Nucleus accumbens (tissue), 56 donors: Measurements from ENCODE around the gene CRIM1.

Experiments
- DNase-seq, 56 donors: peaks; one replicate each; lab custom pipeline; 2025; lab: John Stamatoyannopoulos, UW

CRIM1 gene

DNA sequence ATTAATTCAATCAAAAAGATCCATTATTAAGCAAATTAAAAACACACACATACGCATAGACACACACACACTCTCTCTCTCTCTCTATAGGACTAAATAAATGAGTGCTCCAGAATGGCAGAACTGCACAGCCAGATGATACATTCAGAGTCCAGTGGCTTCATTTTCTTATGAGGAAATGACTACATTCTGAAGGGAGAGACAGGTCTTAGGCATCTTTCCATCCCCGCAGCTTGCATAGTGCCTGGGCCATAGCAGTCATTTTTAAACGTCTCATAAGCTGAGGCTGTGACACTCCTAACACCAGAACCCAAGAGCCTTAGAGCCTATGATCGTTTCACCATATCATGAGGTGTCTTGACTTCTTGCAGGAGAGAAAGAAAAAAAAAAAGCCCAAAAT is 211.3 kb downstream of the CRIM1 start:
- no peak for DNase-seq

DNA sequence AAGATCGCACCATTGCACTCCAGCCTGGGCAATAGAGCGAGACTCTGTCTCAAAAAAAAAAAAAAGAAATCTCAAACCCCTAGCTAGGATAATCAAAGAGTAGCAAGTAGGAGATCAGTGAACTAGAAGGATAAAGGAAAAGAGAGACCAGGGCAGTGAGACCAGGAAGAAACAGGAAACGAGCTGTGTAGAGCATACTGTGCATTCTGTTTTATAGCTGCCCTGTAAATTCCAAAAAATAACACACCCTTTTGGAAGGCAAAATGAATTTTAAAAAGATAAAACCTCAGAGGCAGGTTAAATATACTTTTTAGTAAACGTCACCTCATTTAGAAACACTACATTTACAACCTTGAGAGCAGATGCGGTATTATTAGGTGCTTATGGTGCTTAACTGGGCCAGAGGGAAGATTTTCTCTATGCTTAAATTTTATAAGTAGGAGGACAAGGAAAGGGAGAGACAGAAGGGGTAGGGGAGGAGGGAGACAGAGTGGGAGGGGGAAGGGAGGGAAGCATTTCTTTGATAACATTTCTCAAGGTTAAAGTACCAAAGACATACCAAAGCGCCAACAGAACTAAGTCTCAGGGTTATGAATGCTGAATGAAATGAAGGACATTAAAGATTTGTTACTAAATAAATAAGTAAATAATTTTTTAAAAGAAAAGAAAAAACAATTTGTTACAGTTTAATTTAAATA is 212.3 kb downstream of the CRIM1 start:
- DNase-seq, result no peak

DNA sequence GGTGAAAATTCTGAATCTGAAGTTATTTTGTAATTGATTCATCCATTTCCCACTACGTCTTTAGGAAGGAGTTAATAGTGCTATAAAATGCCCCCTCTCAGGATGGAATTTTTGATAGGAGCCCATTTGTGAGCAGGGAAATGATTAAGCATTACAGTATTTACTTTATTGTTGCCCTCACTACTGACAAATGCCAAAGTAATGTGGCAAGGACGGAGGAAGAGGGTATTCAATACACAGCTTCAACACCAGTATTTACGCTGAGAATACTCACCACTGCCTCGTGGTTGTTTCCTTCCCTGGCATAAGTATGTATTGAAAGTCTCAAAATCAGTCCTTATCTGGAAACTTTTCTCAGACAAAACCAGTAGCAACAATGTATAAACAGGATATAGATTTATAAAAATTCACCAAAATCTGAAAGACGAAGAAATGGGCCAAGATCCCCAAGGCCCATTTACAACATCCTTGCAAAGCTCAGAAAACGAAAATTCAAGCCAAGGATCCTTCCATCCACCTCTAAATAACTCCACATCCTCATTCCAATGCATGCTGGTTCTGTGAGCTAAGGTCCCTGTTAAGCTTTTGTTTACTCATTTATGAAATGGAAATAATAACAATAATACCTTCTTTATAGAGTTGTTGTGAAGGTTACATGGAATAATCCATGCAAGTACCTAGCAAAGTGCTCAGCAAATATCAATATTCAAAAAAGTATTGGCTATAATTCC is 213.1 kb downstream of the CRIM1 start:
- no peak for DNase-seq

- no peak for DNase-seq
Observed at GRCh38 chr2:36569267-36569856, 213.8 kb downstream of the CRIM1 start.

GRCh38 chr2:36570416-36570815 is 214.8 kb downstream of the CRIM1 start:
- no peak for DNase-seq

GRCh38 chr2:36572054-36572718 is 216.6 kb downstream of the CRIM1 start:
- DNase-seq, result no peak

DNA sequence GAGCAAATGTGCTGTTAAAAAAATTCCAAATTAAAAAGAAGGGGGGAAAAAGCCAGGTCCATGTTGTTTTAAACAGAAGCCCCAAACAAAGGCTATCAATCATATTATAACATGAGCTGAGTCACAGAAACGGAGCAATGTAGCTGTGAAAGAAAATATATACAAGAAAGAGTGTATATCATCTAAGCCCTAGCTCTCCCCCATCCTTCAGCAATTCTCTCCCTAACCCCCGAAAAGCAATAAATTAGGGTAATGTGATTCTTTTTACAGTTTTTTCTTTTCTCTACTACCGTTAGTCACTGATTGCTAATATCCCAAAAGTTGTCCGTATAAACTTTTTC is 217.1 kb downstream of the CRIM1 start:
- DNase-seq, result no peak

- DNase-seq, result no peak
Observed at GRCh38 chr2:36573165-36573564, 217.6 kb downstream of the CRIM1 start.

DNA sequence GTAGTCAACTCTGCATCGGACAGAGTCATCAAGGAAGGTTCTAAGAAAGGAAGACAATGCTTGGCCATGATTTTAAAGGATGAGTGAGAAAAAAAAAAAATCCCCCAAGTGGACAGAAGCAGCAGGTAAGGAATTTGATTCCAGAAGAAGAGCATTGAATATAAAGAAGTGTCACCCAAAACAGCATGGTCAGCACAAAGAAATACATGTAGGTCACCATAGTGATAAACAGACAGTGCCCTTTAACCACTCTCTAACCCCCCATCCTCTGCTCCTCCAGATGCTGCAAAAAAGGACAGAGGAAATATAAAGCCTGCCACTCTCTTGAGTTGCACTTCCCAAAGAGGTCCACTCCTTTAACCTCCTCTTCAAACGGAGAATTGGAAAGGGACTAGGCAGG is 219.0 kb downstream of the CRIM1 start:
- DNase-seq, result no peak

GRCh38 chr2:36577884-36578283 is 222.3 kb downstream of the CRIM1 start:
- DNase-seq, result no peak

DNA sequence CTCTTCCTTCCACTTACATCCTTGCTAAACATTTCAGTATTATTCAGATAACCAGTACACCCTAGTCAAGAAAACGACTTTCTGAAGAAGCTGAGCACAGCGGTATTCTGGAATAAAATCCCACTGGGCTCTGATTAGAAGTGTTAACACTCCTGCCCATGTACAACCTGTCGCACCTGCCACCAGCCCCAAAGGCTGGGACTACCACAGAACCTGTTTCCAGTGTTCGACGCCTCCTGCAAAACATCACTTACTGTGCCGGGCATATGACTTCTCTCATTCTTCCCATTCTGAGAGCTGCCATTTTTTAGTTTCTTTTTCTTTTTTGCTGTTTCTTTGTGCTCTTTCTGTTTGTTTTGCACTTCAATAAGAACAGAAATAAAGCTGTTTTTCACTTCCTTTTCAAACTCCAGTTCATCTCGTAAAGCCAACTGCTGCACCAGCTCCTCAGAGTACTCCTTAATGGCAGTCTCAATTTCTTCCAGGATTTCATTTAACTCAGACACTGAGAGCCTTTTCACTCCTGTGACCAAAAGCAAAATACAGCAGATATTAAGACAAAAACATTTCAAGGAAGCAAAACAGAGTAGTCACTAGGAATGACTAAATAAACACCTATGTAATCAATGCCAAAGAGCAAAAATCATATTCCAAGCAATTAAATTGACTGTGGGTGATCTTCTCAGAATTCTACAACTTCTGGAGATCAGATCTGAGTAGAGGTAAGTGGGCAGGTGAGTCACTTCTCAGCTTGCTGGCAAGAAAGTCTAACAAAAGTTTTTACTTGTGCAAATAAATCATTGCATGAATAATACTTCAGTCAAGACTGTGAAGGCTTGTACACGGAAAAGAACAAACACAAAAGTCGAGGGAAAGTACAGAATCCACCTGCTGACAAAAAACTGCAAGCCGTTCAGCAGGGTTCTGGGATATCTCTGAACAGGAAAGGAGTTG is 223.0 kb downstream of the CRIM1 start:
- DNase-seq, result no peak

- DNase-seq, result no peak
Observed at GRCh38 chr2:36579297-36579664, 223.7 kb downstream of the CRIM1 start.

GRCh38 chr2:36582538-36582937 is 227.0 kb downstream of the CRIM1 start:
- DNase-seq, result no peak

GRCh38 chr2:36582951-36583350 is 227.4 kb downstream of the CRIM1 start:
- no peak for DNase-seq

DNA sequence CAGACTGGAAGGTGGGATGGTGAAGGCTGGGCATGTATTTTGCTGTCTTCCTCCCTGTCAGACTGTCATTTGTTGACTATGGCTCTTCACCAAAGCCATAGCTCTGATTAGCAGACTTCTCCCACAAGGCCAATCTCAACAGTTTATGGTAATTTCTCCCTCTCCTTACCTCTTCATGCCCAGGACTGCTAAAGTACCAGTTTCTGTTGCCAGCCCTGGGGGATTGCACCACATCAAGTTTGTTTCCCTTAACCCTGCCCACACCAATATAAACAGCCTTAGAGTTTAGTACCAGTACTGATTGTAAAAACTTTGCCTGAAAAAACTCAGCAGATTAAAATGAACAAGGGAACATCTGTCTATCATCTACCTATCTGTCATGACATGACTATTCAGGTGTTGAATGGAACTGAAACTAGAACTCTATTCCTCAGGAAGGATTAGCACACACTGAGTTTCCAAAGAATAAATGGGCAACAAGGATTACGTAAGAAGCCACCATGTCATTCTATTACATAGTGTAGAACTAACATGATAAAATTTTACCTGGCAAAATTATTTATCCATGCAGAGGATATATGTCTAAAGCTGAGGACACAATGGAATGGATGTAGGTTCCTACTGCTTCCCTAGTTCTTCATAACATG is 228.7 kb downstream of the CRIM1 start:
- DNase-seq, result no peak

- no peak for DNase-seq
Observed at GRCh38 chr2:36586672-36587071, 231.1 kb downstream of the CRIM1 start.

DNA sequence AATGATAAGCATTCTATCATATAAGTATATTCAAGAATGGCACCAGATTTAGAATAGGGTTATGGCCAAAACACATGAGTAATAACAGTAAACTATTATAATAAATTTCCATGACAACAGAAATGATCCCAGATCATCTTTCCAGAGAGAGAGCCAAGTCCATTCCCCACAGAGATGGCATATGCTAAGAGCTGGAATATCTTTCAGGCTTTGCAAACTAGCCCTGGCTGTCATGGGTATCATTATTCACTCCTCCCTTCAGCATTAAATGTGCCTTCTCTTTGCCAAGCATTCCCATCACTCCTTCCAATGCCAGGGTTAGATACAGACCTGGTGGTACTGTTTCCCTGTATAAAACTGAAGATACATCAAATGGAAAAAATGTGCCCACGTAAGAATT is 231.5 kb downstream of the CRIM1 start:
- DNase-seq, result no peak

DNA sequence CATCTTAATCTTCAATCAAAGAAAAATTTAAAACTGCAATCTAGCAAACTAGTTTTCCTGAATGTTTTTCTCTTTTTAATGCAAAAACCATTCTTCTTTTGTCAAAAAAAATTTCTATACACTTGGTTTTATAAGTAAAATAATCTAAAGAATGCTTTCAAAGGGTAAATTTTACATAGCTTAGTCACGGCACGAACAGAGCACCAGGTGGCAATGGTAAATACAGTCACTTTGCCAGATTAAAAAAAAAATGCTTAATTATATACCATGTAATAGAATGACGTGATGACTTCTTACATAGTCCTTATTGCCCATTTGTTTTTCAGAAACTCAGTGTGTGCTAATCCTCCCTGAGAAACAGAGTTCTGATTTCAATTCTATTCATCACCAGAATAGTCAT is 232.0 kb downstream of the CRIM1 start:
- no peak for DNase-seq

- DNase-seq, result peak in 1 of 56 donors; percentile 17
Observed at GRCh38 chr2:36589230-36589630, 233.7 kb downstream of the CRIM1 start.

GRCh38 chr2:36594849-36595248 is 239.3 kb downstream of the CRIM1 start:
- no peak for DNase-seq
